ENCODE measurements around the gene ATF6B.
"Not testable (repeated sequence)": the region's sequence is repeated elsewhere in the genome, so short reads cannot be mapped to it uniquely, and the experiment has no call there.

The ATF6B gene

GRCh38 chr6:32154514-32155161, 26.6 kb upstream of the ATF6B start:
- DNase-seq (ENCODE audit: low read depth, low spot score), result peak; percentile 78

GRCh38 chr6:32153564-32154513, 25.8 kb upstream of the ATF6B start, which contains the start of gene PPT2:
Gene PPT2, plus strand, starts transcription at chr6:32154141. Its CDS starts 454 bp downstream, at chr6:32154595.
- peak; percentile 94 for DNase-seq (ENCODE audit: low read depth, low spot score)

GRCh38 chr6:32152769-32153563, 24.9 kb upstream of the ATF6B start:
- peak; percentile 84 for DNase-seq (ENCODE audit: low read depth, low spot score)

GRCh38 chr6:32151863-32152768, 24.1 kb upstream of the ATF6B start, which contains the start of gene PRRT1:
Gene PRRT1, minus strand, starts transcription at chr6:32151939. Its CDS starts 112 bp downstream, at chr6:32151827.
- DNase-seq (ENCODE audit: low read depth, low spot score), result no peak

GRCh38 chr6:32151181-32151862, 23.3 kb upstream of the ATF6B start:
- no peak for DNase-seq (ENCODE audit: low read depth, low spot score)

GRCh38 chr6:32149932-32150870, 22.2 kb upstream of the ATF6B start:
- no peak for DNase-seq (ENCODE audit: low read depth, low spot score)

- no peak for DNase-seq (ENCODE audit: low read depth, low spot score)
These were observed 21.2 kb upstream of the ATF6B start for GRCh38 chr6:32149092-32149755.

- DNase-seq (ENCODE audit: low read depth, low spot score), result peak; percentile 93
These were observed 20.4 kb upstream of the ATF6B start for GRCh38 chr6:32148289-32149091.

- no peak for DNase-seq (ENCODE audit: low read depth, low spot score)
These were observed 19.5 kb upstream of the ATF6B start for GRCh38 chr6:32147401-32148132.

GRCh38 chr6:32146687-32147086, 18.6 kb upstream of the ATF6B start:
- DNase-seq (ENCODE audit: low read depth, low spot score), result no peak

- DNase-seq (ENCODE audit: low read depth, low spot score), result no peak
These were observed 18.2 kb upstream of the ATF6B start for GRCh38 chr6:32146287-32146686.

GRCh38 chr6:32144238-32144637, 16.2 kb upstream of the ATF6B start:
- DNase-seq (ENCODE audit: low read depth, low spot score), result not testable (repeated sequence)

- no peak for DNase-seq (ENCODE audit: low read depth, low spot score)
These were observed 12.5 kb upstream of the ATF6B start for GRCh38 chr6:32140420-32141046.

- no peak for DNase-seq (ENCODE audit: low read depth, low spot score)
These were observed 11.5 kb upstream of the ATF6B start for GRCh38 chr6:32139590-32139989.

GRCh38 chr6:32137454-32137853, 9.4 kb upstream of the ATF6B start:
- DNase-seq (ENCODE audit: low read depth, low spot score), result no peak

GRCh38 chr6:32133786-32134185, 5.7 kb upstream of the ATF6B start:
- DNase-seq (ENCODE audit: low read depth, low spot score), result no peak
